GM12878 (cell line): Measurements from ENCODE around the gene TSPAN31. TPM values are rescaled to one million over a fixed set of nuclear protein-coding genes. Genes with fewer than 3 reads are reported as not detected.

Experiments used
- ATAC-seq: fragments of 200-7000 bp; cut with Tn5 transposase; 3 replicates; pipeline ENCODE4 v1.9.1; 2020; ENCODE audit warnings: mild to moderate bottlenecking, moderate library complexity
- BruUV-seq: library from RNA; stranded (reverse); fragments of 400-500 nt; replicated peaks from 2 replicates; lab custom pipeline; 2021; lab: Mats Ljungman, UMichigan
- CTCF ChIA-PET: fragments of 300-600 bp; sonication (Branson Sonifier 250); formaldehyde crosslinking; extraction: SDS; loops from one replicate; lab custom pipeline; 2021; ENCODE audit warnings: inconsistent platforms; lab: Yijun Ruan, JAX
- POLR2A ChIA-PET: fragments of 350-600 bp; formaldehyde crosslinking; extraction: SDS; loops from one replicate; lab custom pipeline; 2021; ENCODE audit warnings: inconsistent platforms; lab: Charles Lee
- RAD21 ChIA-PET: fragments of 300-600 bp; sonication (Branson Sonifier 250); formaldehyde crosslinking; loops from one replicate; lab custom pipeline; 2023; ENCODE audit warnings: antibody characterized with exemption; ENCODE audit not compliant: unreplicated experiment; lab: Charles Lee
- SMC1A ChIA-PET: fragments of 300-600 bp; sonication (Branson Sonifier 250); formaldehyde crosslinking; loops from one replicate; lab custom pipeline; 2023; ENCODE audit not compliant: unreplicated experiment, uncharacterized antibody; lab: Charles Lee
- DNase-seq: peaks from one replicate; pipeline ENCODE4 v3.0.0-alpha.2; 2011; ENCODE audit warnings: low read depth, low spot score
- FAIRE-seq: peaks from 3 replicates; lab custom pipeline; 2011; peaks lifted over from hg19 to GRCh38; lab: Jason Lieb, UNC
- H2AFZ ChIP-seq: 2 replicates; pipeline ENCODE4 v1.6.0; 2011; ENCODE audit warnings: low read depth, low read length, control low read depth; ENCODE audit not compliant: control insufficient read depth
- H3K27ac ChIP-seq: 2 replicates; pipeline ENCODE4 v1.5.1; 2011; ENCODE audit warnings: control low read depth; ENCODE audit not compliant: control insufficient read depth, insufficient read depth
- H3K27me3 ChIP-seq, 2 experiments: replicated peaks in 1 of 2; 2 replicates each; pipeline versions ENCODE4 v1.6.0 to v1.6.1; 2011; ENCODE audit warnings: low read length in 1 of 2; ENCODE audit not compliant: control insufficient read depth in 2 of 2, insufficient read depth in 2 of 2
- H3K36me3 ChIP-seq, 2 experiments: 2 replicates each; pipeline ENCODE4 v1.5.1; 2011; ENCODE audit warnings: low read length in 1 of 2; ENCODE audit not compliant: control insufficient read depth in 2 of 2, insufficient read depth in 2 of 2
- H3K4me1 ChIP-seq: 2 replicates; pipeline ENCODE4 v1.6.1; 2011; ENCODE audit warnings: mild to moderate bottlenecking, low read length, moderate library complexity, mixed read lengths; ENCODE audit not compliant: control insufficient read depth, insufficient read depth
- H3K4me2 ChIP-seq: 2 replicates; pipeline ENCODE4 v1.6.0; 2011; ENCODE audit warnings: control low read depth; ENCODE audit not compliant: control insufficient read depth, insufficient read depth
- H3K4me3 ChIP-seq: fragments of 200-600 bp; sonication (generic); 2 replicates; pipeline ENCODE4 v1.5.1; 2016
- H3K79me2 ChIP-seq: 2 replicates; pipeline ENCODE4 v1.6.0; 2011; ENCODE audit warnings: low read length; ENCODE audit not compliant: control insufficient read depth, insufficient read depth
- H3K9ac ChIP-seq: 2 replicates; pipeline ENCODE4 v1.8.0; 2011; ENCODE audit warnings: low read length, control low read depth, mixed read lengths; ENCODE audit not compliant: control insufficient read depth, insufficient read depth
- H3K9me3 ChIP-seq: replicated peaks from 3 replicates; pipeline ENCODE4 v1.5.1; 2011; ENCODE audit warnings: mild to moderate bottlenecking, low read length; ENCODE audit not compliant: control insufficient read depth, insufficient read depth
- H4K20me1 ChIP-seq: 2 replicates; pipeline ENCODE4 v1.6.0; 2011; ENCODE audit not compliant: control insufficient read depth, insufficient read depth
- CEBPB ChIP-seq, 2 experiments: fragments of 150-350 bp in 1 of 2; IDR thresholded peaks; 2 replicates each; pipeline ENCODE4 v1.6.1; 2012 to 2014; ENCODE audit warnings: low read depth in 2 of 2, low read length in 2 of 2, borderline replicate concordance in 1 of 2, inconsistent platforms in 1 of 2
- CHD1 ChIP-seq: IDR thresholded peaks from 2 replicates; pipeline ENCODE4 v1.6.1; 2012; ENCODE audit warnings: low read depth, low read length, improper control_type of control experiment
- CTCF ChIP-seq, 3 experiments: IDR thresholded peaks in 2 of 3; conservative IDR thresholded peaks in 1 of 3; 2 replicates each; pipeline ENCODE4 v1.5.1; 2011; ENCODE audit warnings: low read depth in 3 of 3, low read length in 3 of 3, mild to moderate bottlenecking in 3 of 3, control low read depth in 2 of 3, moderate library complexity in 2 of 3, inconsistent platforms in 1 of 3, mixed read lengths in 1 of 3; ENCODE audit not compliant: control insufficient read depth in 2 of 3, insufficient read depth in 1 of 3; ENCODE audit errors: extremely low read depth in 1 of 3
- FOXK2 ChIP-seq: fragments of 450-650 bp; IDR thresholded peaks from 2 replicates; pipeline ENCODE4 v1.6.1; 2017; ENCODE audit warnings: mild to moderate bottlenecking, moderate library complexity
- NR2C2 ChIP-seq: IDR thresholded peaks from 2 replicates; pipeline ENCODE4 v1.6.1; 2011; ENCODE audit warnings: borderline replicate concordance, low read depth; ENCODE audit not compliant: control insufficient read depth, insufficient read length
- PML ChIP-seq: IDR thresholded peaks from 2 replicates; pipeline ENCODE4 v1.6.1; 2012; ENCODE audit warnings: low read length, inconsistent platforms
- POLR2A ChIP-seq: IDR thresholded peaks from 2 replicates; pipeline ENCODE4 v1.6.1; 2011; ENCODE audit warnings: low read depth, mild to moderate bottlenecking, low read length
- SIX5 ChIP-seq: IDR thresholded peaks from 2 replicates; pipeline ENCODE4 v1.6.1; 2011; ENCODE audit warnings: mild to moderate bottlenecking, low read depth, low read length, moderate library complexity; ENCODE audit not compliant: severe bottlenecking
- TAF1 ChIP-seq: IDR thresholded peaks from 2 replicates; pipeline ENCODE4 v1.6.1; 2011; ENCODE audit warnings: mild to moderate bottlenecking, low read depth, low read length, borderline replicate concordance
- ZBTB40 ChIP-seq: fragments of 450-650 bp; IDR thresholded peaks from 2 replicates; pipeline ENCODE4 v1.6.1; 2016; ENCODE audit warnings: mild to moderate bottlenecking, moderate library complexity, borderline replicate concordance
- WGBS: methylation state at CpG from one replicate; pipeline ENCODE4 v1.1.6; 2016; ENCODE audit warnings: low lambda C conversion rate; ENCODE audit not compliant: insufficient replicate concordance, insufficient coverage; ENCODE audit errors: missing lambda C conversion rate; 5-methylcytosine and 5-hydroxymethylcytosine counted together
- in situ Hi-C: fragments of 300-500 bp; cut with MboI; formaldehyde crosslinking; loops from 9 replicates; pipeline ENCODE4 v1.14.3; 2018; ENCODE audit warnings: mixed read lengths
- intact Hi-C: fragments of 100-400 bp; cut with micrococcal nuclease; formaldehyde crosslinking; loops from one replicate; pipeline ENCODE4 v1.14.2; 2022; ENCODE audit not compliant: unreplicated experiment
- polyA plus RNA-seq, 11 experiments: library from polyadenylated mRNA; depleted of rRNA in 4 of 11; unstranded in 6 of 11; stranded (reverse) in 5 of 11; fragments of >200 nt; fragmentation: Nextera tagmentation in 4 of 11; fragmentation: Illumina TruSeq in 1 of 11; extraction: Ambion mirVana in 4 of 11; extraction: Trizol in 1 of 11; gene quantifications; 1 replicate in 1 of 11; 2 replicates in 10 of 11; pipeline versions ENCODE4 v1.2.1 to v1.2.3, GENCODE V29; 2011 to 2016; ENCODE audit warnings: inconsistent platforms in 2 of 11, missing spikeins in 2 of 11, low read depth in 1 of 11
- total RNA-seq, 4 experiments: library from RNA; depleted of rRNA in 3 of 4; stranded (reverse); fragments of >200 nt in 3 of 4; fragmentation: Illumina TruSeq in 1 of 4; extraction: Trizol in 1 of 4; gene quantifications; 2 replicates each; pipeline versions ENCODE4 v1.2.1 to v1.2.3, GENCODE V29; 2013 to 2021

TSPAN31 gene
- total and polyA plus RNA-seq, 10 of the 15 experiments (the other 5 are each of a cell fraction or from before 2014, with no cell fraction given): 11.8 to 32.2 (median 24.7) TPM

- no peak; the same call in 1 of the 2 replicates for TF ChIP-seq ZBTB40
These were observed 11.8 kb downstream of the TSPAN31 start (continued) for GRCh38 chr12:57756406-57757341.

GRCh38 chr12:57757771-57758170 is 12.9 kb downstream of the TSPAN31 start:
- POLR2A ChIA-PET: no interaction called here
- no peak overlapping the region for H3K9ac ChIP-seq
- intact Hi-C loops: loop anchor here (2.0 to 10.0 kb wide), 3 partner anchors 75 to 283 kb away; partner anchors contain the start of gene ARHGAP9
- no peak overlapping the region for H3K4me3 ChIP-seq
- peaks cover 19% of the 10 kb centered on the region for H3K4me1 ChIP-seq
- H4K20me1 ChIP-seq: no peaks in the 10 kb centered on the region; the same call in 1 of the 2 replicates
- ATAC-seq (no peak), FAIRE-seq (no peak), DNase-seq (no peak)
- SMC1A ChIA-PET: interaction anchor here (0.7 kb wide), 1 partner anchor 94 kb away, joined by 3 read pairs; no protein-coding TSS in a partner anchor
- WGBS: 70% methylated on average over 4 of the region's 4 CpGs
- no peak overlapping the region for H2AFZ ChIP-seq
- no peak for TF ChIP-seq TAF1
- TF ChIP-seq FOXK2: no peak
- TF ChIP-seq CTCF (IDR thresholded peaks at IDR 0.05 in 2 of 3, conservative IDR thresholded peaks at IDR 0.05 in 1 of 3; ENCODE audit: control insufficient read depth in 2 of 3, extremely low read depth in 1 of 3, insufficient read depth in 1 of 3, low read depth in 3 of 3, low read length in 3 of 3): no peak
- no peak for TF ChIP-seq CEBPB (IDR thresholded peaks at IDR 0.05; ENCODE audit: borderline replicate concordance in 1 of 2, low read depth in 2 of 2, low read length in 2 of 2)
- TF ChIP-seq PML: no peak
- TF ChIP-seq NR2C2: no peak
- TF ChIP-seq POLR2A: no peak
- no peak for TF ChIP-seq CHD1
- TF ChIP-seq SIX5: no peak
- H3K36me3 ChIP-seq: peaks cover 0 to 3% of the 10 kb centered on the region in 2 experiments; a peak in 2 of 4 replicates
- CTCF ChIA-PET: interaction anchor here (1.1 to 4.7 kb wide), 5 partner anchors 10 to 154 kb away, joined by 4 to 62 read pairs (median 8); partner anchors contain the start of gene CYP27B1
- RAD21 ChIA-PET: no interaction called here
- no peak overlapping the region for H3K4me2 ChIP-seq
- no peaks in the 10 kb centered on the region for H3K27me3 ChIP-seq
- no TSS peak for BruUV-seq
- no peak overlapping the region for H3K27ac ChIP-seq
- in situ Hi-C loops: no loop called here
- no peaks in the 10 kb centered on the region; the same call in 2 of the 3 replicates for H3K9me3 ChIP-seq
- no peaks in the 10 kb centered on the region; the same call in 1 of the 2 replicates for H3K79me2 ChIP-seq
